LNCAP (cell line): ENCODE results near the gene FGF11.

Source experiments
- TF ChIP-seq, protein P1 (sequence below): fragments of 450-650 bp; IDR thresholded peaks from 2 replicates; pipeline ENCODE4 v1.5.1; 2017; ENCODE audit warnings: mild to moderate bottlenecking

The FGF11 gene

DNA sequence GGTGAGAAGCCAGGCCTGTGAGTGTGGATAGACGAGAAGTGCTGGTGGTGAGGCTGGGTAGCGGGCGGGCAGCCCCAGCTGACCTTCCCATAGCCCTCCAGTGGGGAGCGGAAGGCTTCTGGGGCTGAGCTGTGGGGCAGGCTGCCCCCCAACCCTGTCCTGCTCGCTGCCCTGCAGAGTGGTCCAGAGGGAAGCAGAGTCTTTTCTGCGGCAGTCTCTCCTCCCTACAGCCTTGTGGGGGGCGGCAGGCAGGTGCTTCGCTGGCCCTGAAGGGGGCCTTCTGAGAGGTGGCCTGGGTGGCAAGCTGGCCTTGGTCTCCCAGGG is 27.9 kb upstream of the FGF11 start:
- TF ChIP-seq, protein P1, sequence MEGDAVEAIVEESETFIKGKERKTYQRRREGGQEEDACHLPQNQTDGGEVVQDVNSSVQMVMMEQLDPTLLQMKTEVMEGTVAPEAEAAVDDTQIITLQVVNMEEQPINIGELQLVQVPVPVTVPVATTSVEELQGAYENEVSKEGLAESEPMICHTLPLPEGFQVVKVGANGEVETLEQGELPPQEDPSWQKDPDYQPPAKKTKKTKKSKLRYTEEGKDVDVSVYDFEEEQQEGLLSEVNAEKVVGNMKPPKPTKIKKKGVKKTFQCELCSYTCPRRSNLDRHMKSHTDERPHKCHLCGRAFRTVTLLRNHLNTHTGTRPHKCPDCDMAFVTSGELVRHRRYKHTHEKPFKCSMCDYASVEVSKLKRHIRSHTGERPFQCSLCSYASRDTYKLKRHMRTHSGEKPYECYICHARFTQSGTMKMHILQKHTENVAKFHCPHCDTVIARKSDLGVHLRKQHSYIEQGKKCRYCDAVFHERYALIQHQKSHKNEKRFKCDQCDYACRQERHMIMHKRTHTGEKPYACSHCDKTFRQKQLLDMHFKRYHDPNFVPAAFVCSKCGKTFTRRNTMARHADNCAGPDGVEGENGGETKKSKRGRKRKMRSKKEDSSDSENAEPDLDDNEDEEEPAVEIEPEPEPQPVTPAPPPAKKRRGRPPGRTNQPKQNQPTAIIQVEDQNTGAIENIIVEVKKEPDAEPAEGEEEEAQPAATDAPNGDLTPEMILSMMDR = no peak

DNA sequence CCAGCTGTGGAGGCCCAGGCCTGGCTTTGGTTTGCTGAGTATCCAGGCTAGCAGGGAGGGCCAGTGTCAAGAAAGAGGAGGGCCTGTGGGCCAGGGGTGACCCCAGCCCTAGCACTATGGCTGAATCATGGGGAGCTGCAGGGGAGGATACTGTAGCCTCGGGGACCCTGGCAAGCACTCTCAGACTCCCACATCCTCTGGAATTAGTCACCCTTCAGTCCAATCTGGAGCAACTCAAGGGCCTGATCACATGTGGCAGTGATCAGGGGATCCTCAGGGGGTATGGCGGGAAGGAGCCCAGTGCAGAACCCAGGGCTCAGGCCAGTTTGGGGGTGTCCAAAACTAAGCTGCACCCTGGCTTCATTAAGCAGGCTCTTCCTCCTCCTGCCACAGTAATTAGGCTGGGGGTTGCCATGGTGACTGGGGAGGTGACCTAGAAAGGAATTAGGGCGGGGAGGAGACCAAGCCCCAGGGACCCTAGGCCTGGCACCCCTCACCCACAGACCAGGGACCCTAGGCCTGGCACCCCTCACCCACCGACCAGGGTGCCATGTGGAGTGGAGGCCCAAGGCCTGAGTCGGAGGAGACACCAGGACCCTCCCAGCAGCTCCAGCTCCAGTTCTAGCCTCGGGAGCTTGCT is 25.8 kb upstream of the FGF11 start:
- TF ChIP-seq, protein P1 = no peak

DNA sequence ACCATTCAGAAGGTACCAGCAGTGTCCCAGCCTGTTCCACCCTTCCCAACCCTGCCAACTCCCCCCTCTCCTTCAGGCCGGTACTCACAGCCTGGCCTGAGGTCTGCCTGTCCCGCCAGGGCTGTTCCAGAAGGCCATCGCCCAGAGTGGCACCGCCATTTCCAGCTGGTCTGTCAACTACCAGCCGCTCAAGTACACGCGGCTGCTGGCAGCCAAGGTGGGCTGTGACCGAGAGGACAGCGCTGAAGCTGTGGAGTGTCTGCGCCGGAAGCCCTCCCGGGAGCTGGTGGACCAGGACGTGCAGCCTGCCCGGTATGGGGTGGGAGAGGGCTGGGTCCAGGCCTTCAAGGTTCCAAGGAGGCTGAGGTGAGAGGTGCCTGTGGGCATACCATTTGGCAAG is 24.5 kb upstream of the FGF11 start:
- TF ChIP-seq, protein P1 = no peak

DNA sequence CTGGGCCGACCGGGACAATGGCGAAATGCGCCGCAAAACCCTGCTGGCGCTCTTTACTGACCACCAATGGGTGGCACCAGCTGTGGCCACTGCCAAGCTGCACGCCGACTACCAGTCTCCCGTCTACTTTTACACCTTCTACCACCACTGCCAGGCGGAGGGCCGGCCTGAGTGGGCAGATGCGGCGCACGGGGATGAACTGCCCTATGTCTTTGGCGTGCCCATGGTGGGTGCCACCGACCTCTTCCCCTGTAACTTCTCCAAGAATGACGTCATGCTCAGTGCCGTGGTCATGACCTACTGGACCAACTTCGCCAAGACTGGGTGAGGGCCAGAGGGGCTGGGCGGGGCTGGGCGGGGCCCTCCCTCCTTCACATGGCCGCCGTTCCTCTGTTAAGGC is 23.5 kb upstream of the FGF11 start:
- TF ChIP-seq, protein P1 = no peak

DNA sequence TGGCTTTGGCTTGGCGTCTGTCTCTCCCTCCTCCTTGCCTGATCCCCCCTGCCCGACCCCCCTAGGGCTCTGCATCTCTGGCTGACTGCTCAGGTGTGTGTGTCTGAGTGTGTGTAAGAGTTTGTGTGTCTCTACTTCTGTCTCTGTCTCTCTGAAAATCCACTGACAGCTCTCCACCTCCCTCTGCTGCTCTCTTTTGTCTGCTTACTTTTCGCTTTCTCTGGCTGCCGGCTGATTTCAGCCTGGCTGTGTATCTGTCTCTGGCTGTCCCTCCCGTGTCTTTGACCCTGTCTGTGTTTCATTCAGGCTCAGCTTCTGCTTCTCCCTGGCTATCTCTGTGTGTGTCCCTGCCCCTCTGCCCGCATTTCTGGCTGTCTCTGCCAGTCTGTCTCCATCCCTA is 23.0 kb upstream of the FGF11 start:
- TF ChIP-seq, protein P1 = no peak

DNA sequence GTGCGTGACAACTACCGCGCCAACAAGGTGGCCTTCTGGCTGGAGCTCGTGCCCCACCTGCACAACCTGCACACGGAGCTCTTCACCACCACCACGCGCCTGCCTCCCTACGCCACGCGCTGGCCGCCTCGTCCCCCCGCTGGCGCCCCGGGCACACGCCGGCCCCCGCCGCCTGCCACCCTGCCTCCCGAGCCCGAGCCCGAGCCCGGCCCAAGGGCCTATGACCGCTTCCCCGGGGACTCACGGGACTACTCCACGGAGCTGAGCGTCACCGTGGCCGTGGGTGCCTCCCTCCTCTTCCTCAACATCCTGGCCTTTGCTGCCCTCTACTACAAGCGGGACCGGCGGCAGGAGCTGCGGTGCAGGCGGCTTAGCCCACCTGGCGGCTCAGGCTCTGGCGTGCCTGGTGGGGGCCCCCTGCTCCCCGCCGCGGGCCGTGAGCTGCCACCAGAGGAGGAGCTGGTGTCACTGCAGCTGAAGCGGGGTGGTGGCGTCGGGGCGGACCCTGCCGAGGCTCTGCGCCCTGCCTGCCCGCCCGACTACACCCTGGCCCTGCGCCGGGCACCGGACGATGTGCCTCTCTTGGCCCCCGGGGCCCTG is 22.2 kb upstream of the FGF11 start:
- TF ChIP-seq, protein P1 = no peak

DNA sequence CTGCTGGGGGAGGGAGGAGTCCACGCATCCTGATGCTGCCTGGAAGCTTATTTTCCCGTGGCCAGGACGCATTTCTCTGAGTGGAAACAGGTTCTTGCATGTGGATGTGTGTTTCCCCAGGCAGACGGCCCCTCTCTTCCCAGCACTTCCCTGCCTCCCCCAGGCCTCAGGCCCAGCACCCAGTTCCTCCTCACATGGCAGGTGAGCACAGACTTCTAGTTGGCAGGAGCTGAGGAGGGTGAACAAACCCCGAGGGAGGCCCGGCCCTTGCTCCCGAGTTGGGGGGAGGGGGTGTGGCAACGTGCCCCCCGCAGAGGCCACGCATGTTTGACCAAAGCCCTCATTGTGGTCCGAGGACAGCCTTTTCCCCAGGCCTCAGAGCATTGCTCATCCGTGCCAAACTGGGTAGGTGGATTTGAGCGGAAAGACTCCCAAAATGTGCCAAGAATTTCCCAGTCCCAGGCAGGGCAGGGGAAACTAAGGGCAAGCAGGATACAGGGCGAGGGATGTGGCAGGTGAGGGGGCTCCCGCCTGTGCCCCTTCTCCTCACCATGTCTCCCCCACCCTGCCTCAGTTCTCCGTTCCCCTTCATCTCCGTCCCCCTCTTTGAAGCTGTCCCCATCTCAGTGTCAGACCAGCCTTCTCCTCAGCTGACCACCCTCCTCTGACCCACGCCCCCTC is 20.7 kb upstream of the FGF11 start:
- TF ChIP-seq, protein P1 = no peak
